Measurements from ENCODE around the gene MBTPS1.

DNA sequence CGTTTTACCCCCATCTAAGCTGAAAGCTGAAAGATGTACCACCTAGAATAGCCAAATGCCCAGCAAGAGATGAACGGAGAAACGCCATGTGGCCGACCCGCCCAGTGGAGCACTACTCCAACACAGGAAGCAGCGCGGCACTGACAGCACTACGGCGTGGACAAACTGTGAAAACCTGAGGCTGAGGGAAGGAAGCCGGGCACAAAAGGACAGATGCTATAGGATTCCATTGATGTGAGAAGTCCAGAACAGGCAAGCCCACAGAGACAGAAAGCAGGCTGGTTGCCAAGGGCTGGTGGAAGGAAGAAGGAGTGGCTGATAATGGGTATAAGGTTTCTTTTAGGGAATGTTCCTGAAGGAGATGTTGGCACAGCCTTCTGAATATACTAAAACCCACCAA, 44.7 kb downstream of the MBTPS1 start:
- TF ChIP-seq, protein P1, sequence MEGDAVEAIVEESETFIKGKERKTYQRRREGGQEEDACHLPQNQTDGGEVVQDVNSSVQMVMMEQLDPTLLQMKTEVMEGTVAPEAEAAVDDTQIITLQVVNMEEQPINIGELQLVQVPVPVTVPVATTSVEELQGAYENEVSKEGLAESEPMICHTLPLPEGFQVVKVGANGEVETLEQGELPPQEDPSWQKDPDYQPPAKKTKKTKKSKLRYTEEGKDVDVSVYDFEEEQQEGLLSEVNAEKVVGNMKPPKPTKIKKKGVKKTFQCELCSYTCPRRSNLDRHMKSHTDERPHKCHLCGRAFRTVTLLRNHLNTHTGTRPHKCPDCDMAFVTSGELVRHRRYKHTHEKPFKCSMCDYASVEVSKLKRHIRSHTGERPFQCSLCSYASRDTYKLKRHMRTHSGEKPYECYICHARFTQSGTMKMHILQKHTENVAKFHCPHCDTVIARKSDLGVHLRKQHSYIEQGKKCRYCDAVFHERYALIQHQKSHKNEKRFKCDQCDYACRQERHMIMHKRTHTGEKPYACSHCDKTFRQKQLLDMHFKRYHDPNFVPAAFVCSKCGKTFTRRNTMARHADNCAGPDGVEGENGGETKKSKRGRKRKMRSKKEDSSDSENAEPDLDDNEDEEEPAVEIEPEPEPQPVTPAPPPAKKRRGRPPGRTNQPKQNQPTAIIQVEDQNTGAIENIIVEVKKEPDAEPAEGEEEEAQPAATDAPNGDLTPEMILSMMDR (IDR thresholded peaks at IDR 0.05) = no peak
- no peak for TF ChIP-seq POLR2A (IDR thresholded peaks at IDR 0.05)
